Epithelial cell of alveolus of lung (primary cell): ENCODE results near the gene ADGRA3. TPM values are rescaled to one million over a fixed set of nuclear protein-coding genes. Genes with fewer than 3 reads are reported as not detected.

Experiments used
- total RNA-seq: library from RNA; depleted of rRNA; stranded (reverse); fragments of >200 nt; gene quantifications from 2 replicates; pipeline ENCODE4 v1.2.1, GENCODE V29; 2015

Gene ADGRA3
- total RNA-seq, result 33.0 and 54.2 TPM in 2 replicates

DNA sequence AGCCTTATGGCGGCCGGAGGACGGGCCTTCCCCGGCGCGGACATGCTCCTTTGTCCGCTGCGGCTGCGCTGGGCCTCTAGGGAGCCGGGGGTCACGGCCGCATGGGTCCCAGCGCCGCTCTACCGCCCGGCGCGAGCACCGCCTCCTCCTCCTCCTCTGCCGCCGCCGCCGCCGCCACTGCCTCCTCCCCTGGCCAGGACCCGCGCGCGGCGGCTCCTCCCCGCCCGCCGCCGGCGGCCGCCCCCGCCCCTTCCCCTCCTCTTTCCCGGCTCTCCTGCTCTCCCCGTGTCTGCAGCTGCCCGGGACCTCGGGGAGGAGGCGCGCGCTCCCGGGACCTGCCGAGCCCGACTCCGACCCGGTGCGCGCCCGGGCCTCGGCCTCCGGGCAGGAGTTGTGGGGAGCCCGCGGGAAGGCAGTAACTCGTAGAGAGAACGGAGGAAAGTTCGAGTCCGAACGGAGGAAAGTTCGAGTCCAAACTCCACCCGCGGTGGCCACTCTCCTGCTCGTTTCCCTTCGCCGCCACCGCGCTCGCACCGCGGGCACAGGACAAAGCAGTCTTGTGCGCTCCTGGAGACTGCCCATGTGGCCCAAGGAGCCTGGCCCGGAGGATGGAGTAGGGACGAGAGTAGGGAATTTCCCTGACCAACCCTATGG is at the start of gene ADGRA3:
TSS of gene ADGRA3 (minus strand) at position 179 of the 654 bp plus-strand sequence. CDS start 282 bp downstream, outside the sequence.

Other genes with a start within 250 kb of the ADGRA3 start
- gene GBA3, start 176.9 kb upstream of the ADGRA3 start, total RNA-seq, result not detected in 2 replicates